Measurements from ENCODE around the gene RTN4RL2.

RTN4RL2 gene

GRCh38 chr11:57474017-57474802 is 13.9 kb downstream of the RTN4RL2 start:
- no peak for DNase-seq (ENCODE audit: insufficient read length, low spot score)
- no peak for TF ChIP-seq CTCF (IDR thresholded peaks at IDR 0.05; ENCODE audit: insufficient read depth, missing control alignments)
- FAIRE-seq = no peak

GRCh38 chr11:57474803-57475115 is 14.4 kb downstream of the RTN4RL2 start:
- DNase-seq (ENCODE audit: insufficient read length, low spot score) (no peak), FAIRE-seq (no peak)
- no peak for TF ChIP-seq CTCF (IDR thresholded peaks at IDR 0.05; ENCODE audit: insufficient read depth, missing control alignments)

GRCh38 chr11:57475191-57475590 is 14.9 kb downstream of the RTN4RL2 start:
- TF ChIP-seq CTCF (IDR thresholded peaks at IDR 0.05; ENCODE audit: insufficient read depth, missing control alignments) = no peak
- DNase-seq (ENCODE audit: insufficient read length, low spot score) (no peak), FAIRE-seq (no peak)

- FAIRE-seq = no peak
- DNase-seq (ENCODE audit: insufficient read length, low spot score) = no peak
These were observed 15.3 kb downstream of the RTN4RL2 start for GRCh38 chr11:57475671-57476046.

GRCh38 chr11:57476047-57476756 is 15.9 kb downstream of the RTN4RL2 start:
- DNase-seq (ENCODE audit: insufficient read length, low spot score) = no peak
- FAIRE-seq = no peak
- TF ChIP-seq CTCF (IDR thresholded peaks at IDR 0.05; ENCODE audit: insufficient read depth, missing control alignments) = no peak

More at GRCh38 chr11:57475671-57476046, 15.3 kb downstream of the RTN4RL2 start:
- no peak for TF ChIP-seq CTCF (IDR thresholded peaks at IDR 0.05; ENCODE audit: insufficient read depth, missing control alignments)

- TF ChIP-seq CTCF (IDR thresholded peaks at IDR 0.05; ENCODE audit: insufficient read depth, missing control alignments) = no peak
These were observed 16.6 kb downstream of the RTN4RL2 start for GRCh38 chr11:57476757-57477506.

More at GRCh38 chr11:57476757-57477506, 16.6 kb downstream of the RTN4RL2 start:
- DNase-seq (ENCODE audit: insufficient read length, low spot score) = no peak
- no peak for FAIRE-seq

All from D721Med (cell line).